ENCODE results near the gene GPHA2.

- TF ChIP-seq CTCF (IDR thresholded peaks at IDR 0.05; ENCODE audit: poor library complexity) (no peak), EZH2 (IDR thresholded peaks at IDR 0.05; ENCODE audit: borderline replicate concordance) (no peak)
Measured at GRCh38 chr11:64936539-64936938, 846 bp upstream of the GPHA2 start.

Data from hepatocyte (in vitro differentiated cells).